ES-I3 (cell line): ENCODE measurements around the gene KCNJ5.
A peak's percentile ranks its signal among the peaks of the same experiment; 100 is the strongest.

Source experiments
- H3K36me3 ChIP-seq: 2 replicates; pipeline ENCODE4 v1.6.1; 2013; ENCODE audit warnings: mild to moderate bottlenecking, low read length, control low read depth, moderate library complexity; ENCODE audit not compliant: insufficient read depth
- H3K4me1 ChIP-seq: 2 replicates; pipeline ENCODE4 v1.6.1; 2013; ENCODE audit warnings: mild to moderate bottlenecking, control low read depth, low read length; ENCODE audit not compliant: insufficient read depth
- H3K9ac ChIP-seq: 2 replicates; pipeline ENCODE4 v1.6.1; 2013; ENCODE audit warnings: low read depth, mild to moderate bottlenecking, low read length, moderate library complexity
- H3K9me3 ChIP-seq: 2 replicates; pipeline ENCODE4 v1.6.1; 2013; ENCODE audit warnings: mild to moderate bottlenecking, low read length, moderate library complexity; ENCODE audit not compliant: control insufficient read depth, insufficient read depth

Gene KCNJ5

GRCh38 chr11:128882451-128882850 lies 8.7 kb upstream of the KCNJ5 start:
- Histone ChIP-seq H3K4me1 (0 out of 2 replicates have a peak, but pooled peaks cover 2% of the 10 kb centered on the region), H3K36me3 (no peaks in the 10 kb centered on the region), H3K9me3 (no peaks in the 10 kb centered on the region), H3K9ac (no peak overlapping the region)

GRCh38 chr11:128884054-128884453 lies 7.1 kb upstream of the KCNJ5 start:
- no peaks in the 10 kb centered on the region for H3K36me3 ChIP-seq
- no peaks in the 10 kb centered on the region for H3K9me3 ChIP-seq
- H3K9ac ChIP-seq = no peak overlapping the region

GRCh38 chr11:128884703-128885338 lies 6.3 kb upstream of the KCNJ5 start:
- Histone ChIP-seq H3K9ac (no peak overlapping the region), H3K9me3 (no peaks in the 10 kb centered on the region), H3K4me1 (peaks cover 8% of the 10 kb centered on the region), H3K36me3 (no peaks in the 10 kb centered on the region)

More at GRCh38 chr11:128884054-128884453, 7.1 kb upstream of the KCNJ5 start:
- peaks cover 8% of the 10 kb centered on the region for H3K4me1 ChIP-seq

- H3K4me1 ChIP-seq = peaks cover 10% of the 10 kb centered on the region
- H3K36me3 ChIP-seq = no peaks in the 10 kb centered on the region
These were observed 4.6 kb upstream of the KCNJ5 start for GRCh38 chr11:128886406-128887124.

GRCh38 chr11:128888034-128888985 lies 2.8 kb upstream of the KCNJ5 start:
- 0 out of 2 replicates have a peak overlapping the region, but pooled peaks have one; percentile 7 for H3K9ac ChIP-seq
- H3K4me1 ChIP-seq = peaks cover 20% of the 10 kb centered on the region
- no peaks in the 10 kb centered on the region for H3K36me3 ChIP-seq

More at GRCh38 chr11:128886406-128887124, 4.6 kb upstream of the KCNJ5 start:
- no peaks in the 10 kb centered on the region for H3K9me3 ChIP-seq
- H3K9ac ChIP-seq = no peak overlapping the region

GRCh38 chr11:128889657-128890213 lies 1.4 kb upstream of the KCNJ5 start:
- H3K9ac ChIP-seq = peak overlapping the region; percentile 53; the same call in 1 of the 2 replicates
- H3K4me1 ChIP-seq = peaks cover 20% of the 10 kb centered on the region
- H3K36me3 ChIP-seq = no peaks in the 10 kb centered on the region
- H3K9me3 ChIP-seq = no peaks in the 10 kb centered on the region

More at GRCh38 chr11:128888034-128888985, 2.8 kb upstream of the KCNJ5 start:
- no peaks in the 10 kb centered on the region for H3K9me3 ChIP-seq

GRCh38 chr11:128890216-128890542 lies 977 bp upstream of the KCNJ5 start:
- Histone ChIP-seq H3K4me1 (peaks cover 20% of the 10 kb centered on the region), H3K36me3 (no peaks in the 10 kb centered on the region), H3K9me3 (no peaks in the 10 kb centered on the region), H3K9ac (peak overlapping the region; percentile 53; the same call in 1 of the 2 replicates)

- Histone ChIP-seq H3K9me3 (no peaks in the 10 kb centered on the region), H3K9ac (no peak overlapping the region), H3K36me3 (no peaks in the 10 kb centered on the region), H3K4me1 (peaks cover 20% of the 10 kb centered on the region)
These were observed 800 bp downstream of the KCNJ5 start for GRCh38 chr11:128891913-128892398.

- Histone ChIP-seq H3K4me1 (peaks cover 18% of the 10 kb centered on the region), H3K9ac (no peak overlapping the region), H3K36me3 (no peaks in the 10 kb centered on the region), H3K9me3 (no peaks in the 10 kb centered on the region)
These were observed 1.9 kb downstream of the KCNJ5 start for GRCh38 chr11:128892866-128893565.

GRCh38 chr11:128893578-128894285 lies 2.6 kb downstream of the KCNJ5 start:
- Histone ChIP-seq H3K36me3 (no peaks in the 10 kb centered on the region), H3K9ac (no peak overlapping the region), H3K9me3 (no peaks in the 10 kb centered on the region)

GRCh38 chr11:128894286-128894681 lies 3.1 kb downstream of the KCNJ5 start:
- Histone ChIP-seq H3K36me3 (no peaks in the 10 kb centered on the region), H3K4me1 (peaks cover 12% of the 10 kb centered on the region; the same call in 1 of the 2 replicates), H3K9me3 (no peaks in the 10 kb centered on the region)

More at GRCh38 chr11:128893578-128894285, 2.6 kb downstream of the KCNJ5 start:
- H3K4me1 ChIP-seq = peaks cover 12% of the 10 kb centered on the region; the same call in 1 of the 2 replicates

GRCh38 chr11:128894685-128895084 lies 3.5 kb downstream of the KCNJ5 start:
- Histone ChIP-seq H3K9me3 (no peaks in the 10 kb centered on the region), H3K9ac (no peak overlapping the region), H3K4me1 (peaks cover 12% of the 10 kb centered on the region; the same call in 1 of the 2 replicates), H3K36me3 (no peaks in the 10 kb centered on the region)

More at GRCh38 chr11:128894286-128894681, 3.1 kb downstream of the KCNJ5 start:
- no peak overlapping the region for H3K9ac ChIP-seq

GRCh38 chr11:128895526-128895925 lies 4.4 kb downstream of the KCNJ5 start:
- no peaks in the 10 kb centered on the region for H3K36me3 ChIP-seq
- H3K9me3 ChIP-seq = no peaks in the 10 kb centered on the region
- no peak overlapping the region for H3K9ac ChIP-seq
- peaks cover 12% of the 10 kb centered on the region; the same call in 1 of the 2 replicates for H3K4me1 ChIP-seq
